H1 (cell line): ENCODE data around the gene TGOLN2. TPM values are rescaled to one million over a fixed set of nuclear protein-coding genes. Genes with fewer than 3 reads are reported as not detected.

Experiments used
- CBX8 ChIP-seq: fragments of 300-800, 300-1000 bp; sonication (generic); IDR thresholded peaks from 2 replicates; pipeline ENCODE4 v1.7.1; 2016; ENCODE audit warnings: low read depth, low read length, borderline replicate concordance
- JUN ChIP-seq: IDR thresholded peaks from 2 replicates; pipeline ENCODE4 v1.6.1; 2011; ENCODE audit warnings: low read depth, mild to moderate bottlenecking, improper control_type of control experiment, low read length
- KDM5A ChIP-seq: fragments of 200-600 bp; IDR thresholded peaks from 2 replicates; pipeline ENCODE4 v1.7.1; 2012; ENCODE audit warnings: mild to moderate bottlenecking, low read length, inconsistent platforms, mixed read lengths
- RBBP5 ChIP-seq: IDR thresholded peaks from 2 replicates; pipeline ENCODE4 v1.7.1; 2012; ENCODE audit warnings: low read depth, mild to moderate bottlenecking, inconsistent platforms, low read length, moderate library complexity, borderline replicate concordance
- polyA plus RNA-seq, 7 experiments: library from polyadenylated mRNA; depleted of rRNA in 3 of 7; stranded (reverse) in 5 of 7; unstranded in 2 of 7; fragments of >200 nt in 5 of 7; fragments of 200-250 nt in 2 of 7; gene quantifications; 1 replicate in 5 of 7; 2 replicates in 1 of 7; 4 replicates in 1 of 7; pipeline versions ENCODE4 v1.2.1 to v1.2.3, GENCODE V29; 2011 to 2013; ENCODE audit warnings: missing spikeins in 2 of 7, mixed read lengths in 2 of 7
- total RNA-seq: library from RNA; stranded (reverse); fragmentation: NEBNext Ultra II Directional; extraction: Animal tissue kit (Norgen Biotek cat#: 25700); gene quantifications from 2 replicates; pipeline ENCODE4 v1.2.1, GENCODE V29; 2021

TGOLN2 gene
- total and polyA plus RNA-seq, 2 of the 8 experiments (the other 6 are each of a cell fraction or from before 2014, with no cell fraction given), result 33.9 to 38.9 TPM

- TF ChIP-seq CBX8 (no peak), KDM5A (no peak), RBBP5 (no peak), JUN (no peak)
Measured at GRCh38 chr2:85353876-85354285, 26.1 kb upstream of the TGOLN2 start (continued).
